AG04449 (cell line): ENCODE measurements around the gene UBTD1.

Experiments used
- CTCF ChIA-PET: fragments of 350-600 bp; formaldehyde crosslinking; extraction: SDS; loops from one replicate; lab custom pipeline; 2021; ENCODE audit warnings: antibody characterized with exemption; lab: Yijun Ruan, JAX
- POLR2A ChIA-PET: fragments of 400-600, 350-600 bp; formaldehyde crosslinking; extraction: SDS; loops from one replicate; lab custom pipeline; 2020; ENCODE audit warnings: antibody characterized with exemption, inconsistent platforms; lab: Yijun Ruan, JAX
- DNase-seq: peaks from one replicate; pipeline ENCODE4 v3.0.0-alpha.2; 2010; ENCODE audit warnings: low read depth, low spot score
- H3K4me3 ChIP-seq: 2 replicates; pipeline ENCODE4 v1.5.1; 2011; ENCODE audit warnings: low read depth, mild to moderate bottlenecking, control low read depth, low read length
- TF ChIP-seq, protein P1 (sequence below): IDR thresholded peaks from one replicate; pipeline ENCODE4 v1.5.1; 2011; ENCODE audit warnings: mild to moderate bottlenecking, moderate library complexity, low read length, control low read depth, inconsistent platforms; ENCODE audit not compliant: insufficient read depth; ENCODE audit errors: missing control alignments

UBTD1 gene

DNA sequence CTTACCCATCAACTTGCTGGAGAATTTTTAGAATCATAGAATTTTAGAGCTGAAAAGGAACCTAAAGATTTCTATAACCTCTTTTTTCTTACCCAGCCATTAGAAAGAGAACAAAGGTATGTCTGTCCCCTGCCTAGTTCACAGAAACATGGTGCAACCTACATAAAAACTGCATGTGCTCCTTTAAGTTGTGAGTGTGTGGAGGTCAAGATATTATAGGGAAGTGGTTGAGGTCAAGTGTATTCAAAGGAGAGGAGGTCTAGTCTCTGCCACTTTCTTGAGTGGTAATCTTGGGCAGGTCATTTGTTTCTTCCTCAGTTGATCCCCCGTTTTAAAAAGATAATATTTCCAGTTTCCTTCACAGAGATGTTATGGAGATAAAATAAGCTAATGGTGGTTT lies 6.4 kb downstream of the UBTD1 start:
- CTCF ChIA-PET: interaction anchor here (0.7 to 1.8 kb wide), 9 partner anchors 8 to 68 kb away, joined by 3 to 7 read pairs (median 4); partner anchors contain the start of gene ANKRD2

DNA sequence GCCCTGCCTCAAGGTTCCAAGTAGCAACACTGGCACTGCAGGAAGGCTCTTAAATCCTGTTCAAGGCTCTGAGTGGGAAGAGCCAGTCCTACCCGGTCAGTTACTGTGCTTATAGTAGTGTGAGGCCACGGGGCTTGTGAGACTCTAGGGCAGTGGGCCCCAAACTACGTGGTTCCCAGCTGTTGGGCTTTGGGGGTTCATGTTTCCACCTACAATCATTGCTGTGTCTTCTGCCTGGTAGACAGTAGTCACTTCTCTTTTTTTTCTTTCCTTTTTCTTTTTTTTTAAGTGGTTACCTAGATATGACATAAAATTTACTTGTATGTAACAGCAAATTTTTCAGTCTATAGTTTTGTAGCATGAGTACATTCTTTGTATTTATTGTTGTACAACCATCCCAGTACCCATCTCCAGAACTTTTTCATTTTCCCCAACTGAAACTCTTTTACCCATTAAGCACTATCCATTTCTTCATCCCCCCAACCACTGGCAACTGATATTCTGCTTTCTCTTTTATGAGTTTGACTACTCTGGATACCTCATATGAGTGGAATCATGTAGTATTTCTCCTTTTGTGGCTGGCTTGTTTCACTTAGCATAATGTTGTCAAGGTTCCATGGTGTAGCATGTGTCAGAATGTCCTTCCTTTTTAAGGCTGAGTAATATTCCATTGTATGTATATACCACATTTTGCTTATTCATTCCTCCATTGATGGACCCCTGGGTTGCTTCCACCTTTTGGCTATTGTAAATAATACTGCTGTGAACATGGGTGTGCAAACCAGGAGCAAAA lies 7.7 kb downstream of the UBTD1 start:
- H3K4me3 ChIP-seq: no peak overlapping the region
- TF ChIP-seq, protein P1, sequence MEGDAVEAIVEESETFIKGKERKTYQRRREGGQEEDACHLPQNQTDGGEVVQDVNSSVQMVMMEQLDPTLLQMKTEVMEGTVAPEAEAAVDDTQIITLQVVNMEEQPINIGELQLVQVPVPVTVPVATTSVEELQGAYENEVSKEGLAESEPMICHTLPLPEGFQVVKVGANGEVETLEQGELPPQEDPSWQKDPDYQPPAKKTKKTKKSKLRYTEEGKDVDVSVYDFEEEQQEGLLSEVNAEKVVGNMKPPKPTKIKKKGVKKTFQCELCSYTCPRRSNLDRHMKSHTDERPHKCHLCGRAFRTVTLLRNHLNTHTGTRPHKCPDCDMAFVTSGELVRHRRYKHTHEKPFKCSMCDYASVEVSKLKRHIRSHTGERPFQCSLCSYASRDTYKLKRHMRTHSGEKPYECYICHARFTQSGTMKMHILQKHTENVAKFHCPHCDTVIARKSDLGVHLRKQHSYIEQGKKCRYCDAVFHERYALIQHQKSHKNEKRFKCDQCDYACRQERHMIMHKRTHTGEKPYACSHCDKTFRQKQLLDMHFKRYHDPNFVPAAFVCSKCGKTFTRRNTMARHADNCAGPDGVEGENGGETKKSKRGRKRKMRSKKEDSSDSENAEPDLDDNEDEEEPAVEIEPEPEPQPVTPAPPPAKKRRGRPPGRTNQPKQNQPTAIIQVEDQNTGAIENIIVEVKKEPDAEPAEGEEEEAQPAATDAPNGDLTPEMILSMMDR: no peak
- DNase-seq: no peak
- ChIA-PET CTCF (interaction anchor here (1.0 to 1.8 kb wide), 6 partner anchors 9 to 66 kb away, joined by 3 to 7 read pairs (median 4); partner anchors contain the start of gene ANKRD2), POLR2A (no interaction called here)

More for the DNA sequence above, 6.4 kb downstream of the UBTD1 start:
- TF ChIP-seq, protein P1: no peak
- POLR2A ChIA-PET: no interaction called here
- DNase-seq: no peak
- no peak overlapping the region for H3K4me3 ChIP-seq

DNA sequence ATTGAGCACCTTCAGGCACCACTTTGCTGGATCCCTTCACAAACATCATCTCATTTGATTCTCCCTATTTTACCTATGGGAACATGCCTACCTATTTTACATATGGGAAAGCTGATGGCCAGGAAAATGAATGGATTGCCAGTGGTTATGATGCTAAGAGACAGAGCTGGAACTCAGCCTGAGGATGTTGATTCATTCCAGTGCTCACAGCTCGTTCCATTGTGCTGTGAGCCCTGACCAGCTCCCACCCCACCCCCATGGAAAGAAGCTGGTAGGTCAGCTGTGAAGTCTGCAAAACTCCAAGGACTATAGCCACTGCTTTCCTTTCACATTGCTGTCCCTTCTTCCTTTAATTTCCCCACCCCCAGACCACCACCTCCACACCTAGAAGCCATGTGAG lies 9.6 kb downstream of the UBTD1 start:
- no peak overlapping the region for H3K4me3 ChIP-seq
- POLR2A ChIA-PET: no interaction called here
- no peak for DNase-seq
- TF ChIP-seq, protein P1: no peak
- CTCF ChIA-PET: interaction anchor here (0.6 to 3.8 kb wide), 4 partner anchors 9 to 44 kb away, joined by 3 to 14 read pairs (median 6); partner anchors contain the start of gene UBTD1

DNA sequence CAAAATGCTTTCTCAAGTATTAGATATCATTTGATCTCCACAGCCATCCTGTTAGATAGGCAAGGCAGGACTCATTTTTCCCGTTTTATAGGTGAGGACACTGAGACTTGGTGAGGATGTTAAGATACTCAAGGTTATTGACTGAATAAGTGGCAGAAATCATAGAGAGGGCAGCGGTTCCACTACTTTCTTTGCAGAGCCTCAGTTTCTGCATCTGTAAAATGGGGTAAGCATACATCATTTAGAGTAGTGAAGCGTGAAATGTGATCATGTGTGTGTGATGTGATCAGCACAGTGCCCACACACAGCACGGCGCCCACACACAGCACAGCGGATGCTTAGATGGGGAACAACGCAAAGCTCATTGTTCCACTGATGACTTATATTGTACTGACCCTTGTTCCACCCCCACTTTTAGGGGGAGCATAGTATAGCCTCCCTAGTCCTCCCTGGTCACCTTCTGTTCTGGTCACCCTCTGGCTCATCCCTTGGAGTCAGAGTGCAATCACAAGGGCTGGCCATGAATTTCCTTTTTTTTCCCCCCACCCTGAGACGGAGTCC lies 10.5 kb downstream of the UBTD1 start:
- ChIA-PET CTCF (interaction anchor here (2.8 to 3.8 kb wide), 2 partner anchors 10 to 26 kb away, joined by 6 to 14 read pairs; partner anchors contain the start of gene UBTD1), POLR2A (no interaction called here)
- TF ChIP-seq, protein P1: no peak
- no peak for DNase-seq
- H3K4me3 ChIP-seq: no peak overlapping the region

DNA sequence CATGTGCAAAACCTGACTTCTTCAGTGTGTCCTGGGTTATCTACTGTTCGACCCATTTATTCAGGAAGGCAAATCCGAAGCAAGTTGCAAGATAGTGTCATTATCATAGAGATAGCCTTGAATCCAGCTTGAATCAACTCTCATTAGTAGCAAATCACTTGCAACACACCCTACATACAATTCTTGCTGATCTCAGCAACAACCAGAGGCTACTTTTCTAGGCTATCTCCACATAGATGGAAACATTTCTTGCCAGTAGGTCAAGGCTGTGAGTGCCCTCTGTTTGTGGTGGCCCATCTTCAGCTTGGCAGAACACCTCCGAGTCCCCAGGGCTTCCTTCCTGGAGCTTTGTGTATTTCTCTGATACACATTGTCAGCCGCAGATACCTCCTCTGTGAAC lies 12.0 kb downstream of the UBTD1 start:
- DNase-seq: no peak
- ChIA-PET POLR2A (no interaction called here), CTCF (interaction anchor here (0.8 to 3.8 kb wide), 2 partner anchors 14 to 24 kb away, joined by 3 to 14 read pairs; no protein-coding TSS in a partner anchor)
- H3K4me3 ChIP-seq: no peak overlapping the region
- TF ChIP-seq, protein P1: no peak
